ES-I3 (cell line): ENCODE measurements around the gene DMAP1.

Source experiments
- H3K36me3 ChIP-seq: 2 replicates; pipeline ENCODE4 v1.6.1; 2013; ENCODE audit warnings: mild to moderate bottlenecking, low read length, control low read depth, moderate library complexity; ENCODE audit not compliant: insufficient read depth
- H3K4me1 ChIP-seq: 2 replicates; pipeline ENCODE4 v1.6.1; 2013; ENCODE audit warnings: mild to moderate bottlenecking, control low read depth, low read length; ENCODE audit not compliant: insufficient read depth
- H3K9ac ChIP-seq: 2 replicates; pipeline ENCODE4 v1.6.1; 2013; ENCODE audit warnings: low read depth, mild to moderate bottlenecking, low read length, moderate library complexity
- H3K9me3 ChIP-seq: 2 replicates; pipeline ENCODE4 v1.6.1; 2013; ENCODE audit warnings: mild to moderate bottlenecking, low read length, moderate library complexity; ENCODE audit not compliant: control insufficient read depth, insufficient read depth

The DMAP1 gene

GRCh38 chr1:44220755-44221154, 7.5 kb downstream of the DMAP1 start:
- H3K4me1 ChIP-seq: no peaks in the 10 kb centered on the region
- peaks cover 14% of the 10 kb centered on the region for H3K9me3 ChIP-seq
- no peak overlapping the region for H3K9ac ChIP-seq
- H3K36me3 ChIP-seq: peaks cover 17% of the 10 kb centered on the region

- H3K9me3 ChIP-seq: peaks cover 23% of the 10 kb centered on the region
- no peak overlapping the region for H3K9ac ChIP-seq
- H3K36me3 ChIP-seq: peaks cover 17% of the 10 kb centered on the region
- H3K4me1 ChIP-seq: no peaks in the 10 kb centered on the region
Observed at GRCh38 chr1:44221769-44222168, 8.5 kb downstream of the DMAP1 start.

- no peak overlapping the region for H3K9ac ChIP-seq
- peaks cover 26% of the 10 kb centered on the region for H3K9me3 ChIP-seq
- H3K36me3 ChIP-seq: peaks cover 14% of the 10 kb centered on the region
- no peaks in the 10 kb centered on the region for H3K4me1 ChIP-seq
Observed at GRCh38 chr1:44222397-44223186, 9.3 kb downstream of the DMAP1 start.

GRCh38 chr1:44223187-44223610, 9.9 kb downstream of the DMAP1 start:
- Histone ChIP-seq H3K36me3 (peaks cover 14% of the 10 kb centered on the region), H3K4me1 (no peaks in the 10 kb centered on the region), H3K9ac (no peak overlapping the region), H3K9me3 (peaks cover 28% of the 10 kb centered on the region)

- H3K9ac ChIP-seq: no peak overlapping the region
- peaks cover 6% of the 10 kb centered on the region for H3K36me3 ChIP-seq
Observed at GRCh38 chr1:44225761-44226160, 12.5 kb downstream of the DMAP1 start.

GRCh38 chr1:44227211-44227610, 13.9 kb downstream of the DMAP1 start:
- peaks cover 6% of the 10 kb centered on the region for H3K36me3 ChIP-seq
- H3K9ac ChIP-seq: no peak overlapping the region
- no peaks in the 10 kb centered on the region for H3K4me1 ChIP-seq
- peaks cover 30% of the 10 kb centered on the region for H3K9me3 ChIP-seq

More at GRCh38 chr1:44225761-44226160, 12.5 kb downstream of the DMAP1 start:
- Histone ChIP-seq H3K4me1 (no peaks in the 10 kb centered on the region), H3K9me3 (peaks cover 30% of the 10 kb centered on the region)

GRCh38 chr1:44228218-44228617, 14.9 kb downstream of the DMAP1 start:
- no peaks in the 10 kb centered on the region for H3K4me1 ChIP-seq
- peaks cover 30% of the 10 kb centered on the region for H3K9me3 ChIP-seq
- H3K9ac ChIP-seq: no peak overlapping the region
- peaks cover 6% of the 10 kb centered on the region for H3K36me3 ChIP-seq

- peaks cover 23% of the 10 kb centered on the region for H3K9me3 ChIP-seq
- H3K36me3 ChIP-seq: peaks cover 6% of the 10 kb centered on the region
- no peak overlapping the region for H3K9ac ChIP-seq
Observed at GRCh38 chr1:44229435-44230167, 16.3 kb downstream of the DMAP1 start.

GRCh38 chr1:44230796-44231195, 17.5 kb downstream of the DMAP1 start:
- peaks cover 3% of the 10 kb centered on the region; the same call in 1 of the 2 replicates for H3K36me3 ChIP-seq
- no peaks in the 10 kb centered on the region for H3K4me1 ChIP-seq
- peaks cover 15% of the 10 kb centered on the region for H3K9me3 ChIP-seq
- no peak overlapping the region for H3K9ac ChIP-seq

More at GRCh38 chr1:44229435-44230167, 16.3 kb downstream of the DMAP1 start:
- no peaks in the 10 kb centered on the region for H3K4me1 ChIP-seq

- H3K4me1 ChIP-seq: peaks cover 3% of the 10 kb centered on the region; the same call in 1 of the 2 replicates
- peaks cover 3% of the 10 kb centered on the region; the same call in 1 of the 2 replicates for H3K36me3 ChIP-seq
- no peak overlapping the region for H3K9ac ChIP-seq
- H3K9me3 ChIP-seq: no peaks in the 10 kb centered on the region; the same call in 1 of the 2 replicates
Observed at GRCh38 chr1:44233593-44233992, 20.3 kb downstream of the DMAP1 start.

- Histone ChIP-seq H3K4me1 (peaks cover 19% of the 10 kb centered on the region), H3K36me3 (no peaks in the 10 kb centered on the region), H3K9me3 (no peaks in the 10 kb centered on the region; the same call in 1 of the 2 replicates), H3K9ac (no peak overlapping the region)
Observed at GRCh38 chr1:44235808-44236207, 22.5 kb downstream of the DMAP1 start.

- Histone ChIP-seq H3K36me3 (no peaks in the 10 kb centered on the region), H3K4me1 (peaks cover 19% of the 10 kb centered on the region), H3K9me3 (no peaks in the 10 kb centered on the region), H3K9ac (no peak overlapping the region)
Observed at GRCh38 chr1:44236490-44237272, 23.4 kb downstream of the DMAP1 start.

GRCh38 chr1:44237721-44238457, 24.6 kb downstream of the DMAP1 start:
- Histone ChIP-seq H3K36me3 (no peaks in the 10 kb centered on the region), H3K9me3 (no peaks in the 10 kb centered on the region), H3K4me1 (peaks cover 19% of the 10 kb centered on the region), H3K9ac (no peak overlapping the region)

GRCh38 chr1:44238660-44239059, 25.4 kb downstream of the DMAP1 start:
- Histone ChIP-seq H3K9me3 (no peaks in the 10 kb centered on the region), H3K4me1 (peaks cover 19% of the 10 kb centered on the region), H3K36me3 (no peaks in the 10 kb centered on the region), H3K9ac (no peak overlapping the region)
